ENCODE results near the gene RBPJL.

Gene RBPJL

DNA sequence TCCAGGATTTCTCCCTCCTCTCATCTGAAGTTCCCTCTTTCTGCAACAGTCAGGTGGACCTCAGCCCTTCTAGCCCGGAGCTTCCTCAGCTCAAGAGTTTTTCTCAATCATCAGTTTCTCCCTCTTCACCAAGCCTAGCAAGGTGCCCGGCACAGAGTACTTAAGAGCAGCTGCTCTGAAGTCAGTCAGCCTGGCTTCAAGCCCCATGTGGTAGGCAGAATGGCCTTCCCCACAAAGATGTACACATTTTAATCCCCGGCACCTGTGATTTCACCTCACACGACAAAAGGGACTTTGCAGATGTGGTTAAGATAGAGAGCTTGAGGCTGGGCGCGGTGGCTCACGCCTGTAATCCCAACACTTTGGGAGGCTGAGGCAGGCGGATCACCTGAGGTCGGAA lies 15.1 kb upstream of the RBPJL start:
- DNase-seq, result no peak
- in situ Hi-C loops (cut with HindIII; ENCODE audit: low pct_ligation_motif_present, low pct_unique_long_range_greater_than_20kb, low sequenced_read_pairs), result no loop called here

DNA sequence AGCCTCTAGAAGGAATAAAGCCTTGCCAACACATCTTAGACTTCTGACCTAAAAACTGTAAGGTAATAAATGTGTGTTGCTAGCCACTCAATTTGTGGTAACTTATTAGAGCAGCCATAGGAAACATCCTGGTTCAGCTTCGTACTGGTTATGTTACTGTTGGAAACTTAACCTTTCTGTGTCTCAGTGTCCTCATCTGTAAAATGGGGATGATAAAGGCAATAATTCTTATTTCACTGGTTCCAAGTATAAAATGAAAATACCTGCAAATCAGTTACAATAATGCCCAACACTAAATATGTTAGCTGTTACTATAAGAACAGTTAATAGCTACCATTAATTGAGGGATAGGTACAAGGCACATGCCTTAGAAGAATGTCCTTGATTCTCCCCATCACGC lies 14.3 kb upstream of the RBPJL start:
- no peak for DNase-seq
- in situ Hi-C loops (cut with HindIII; ENCODE audit: low pct_ligation_motif_present, low pct_unique_long_range_greater_than_20kb, low sequenced_read_pairs), result no loop called here

GRCh38 chr20:45293041-45294002 lies 13.3 kb upstream of the RBPJL start:
- in situ Hi-C loops (cut with HindIII; ENCODE audit: low pct_ligation_motif_present, low pct_unique_long_range_greater_than_20kb, low sequenced_read_pairs), result no loop called here
- peak; percentile 69 for DNase-seq

- DNase-seq, result no peak
- in situ Hi-C loops (cut with HindIII; ENCODE audit: low pct_ligation_motif_present, low pct_unique_long_range_greater_than_20kb, low sequenced_read_pairs), result no loop called here
These were observed 12.7 kb upstream of the RBPJL start for GRCh38 chr20:45294003-45294368.

DNA sequence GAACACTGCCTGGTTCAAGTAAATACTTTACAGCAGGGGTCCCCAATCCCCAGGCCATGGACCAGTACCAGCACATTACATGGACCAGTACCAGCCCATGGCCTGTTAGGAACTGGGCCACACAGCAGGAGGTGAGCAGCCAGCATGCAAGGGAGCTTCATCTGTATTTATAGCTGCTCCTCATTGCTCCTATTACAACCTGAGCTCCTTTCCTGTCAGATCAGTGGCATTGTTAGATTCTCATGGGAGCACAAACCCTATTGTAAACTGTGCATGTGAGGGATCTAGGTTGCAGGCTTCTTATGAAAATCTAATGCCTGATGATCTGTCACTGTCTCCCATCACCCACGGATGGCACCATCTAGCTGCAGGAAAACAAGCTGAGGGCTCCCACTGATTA lies 12.0 kb upstream of the RBPJL start:
- no peak for DNase-seq
- in situ Hi-C loops (cut with HindIII; ENCODE audit: low pct_ligation_motif_present, low pct_unique_long_range_greater_than_20kb, low sequenced_read_pairs), result no loop called here

DNA sequence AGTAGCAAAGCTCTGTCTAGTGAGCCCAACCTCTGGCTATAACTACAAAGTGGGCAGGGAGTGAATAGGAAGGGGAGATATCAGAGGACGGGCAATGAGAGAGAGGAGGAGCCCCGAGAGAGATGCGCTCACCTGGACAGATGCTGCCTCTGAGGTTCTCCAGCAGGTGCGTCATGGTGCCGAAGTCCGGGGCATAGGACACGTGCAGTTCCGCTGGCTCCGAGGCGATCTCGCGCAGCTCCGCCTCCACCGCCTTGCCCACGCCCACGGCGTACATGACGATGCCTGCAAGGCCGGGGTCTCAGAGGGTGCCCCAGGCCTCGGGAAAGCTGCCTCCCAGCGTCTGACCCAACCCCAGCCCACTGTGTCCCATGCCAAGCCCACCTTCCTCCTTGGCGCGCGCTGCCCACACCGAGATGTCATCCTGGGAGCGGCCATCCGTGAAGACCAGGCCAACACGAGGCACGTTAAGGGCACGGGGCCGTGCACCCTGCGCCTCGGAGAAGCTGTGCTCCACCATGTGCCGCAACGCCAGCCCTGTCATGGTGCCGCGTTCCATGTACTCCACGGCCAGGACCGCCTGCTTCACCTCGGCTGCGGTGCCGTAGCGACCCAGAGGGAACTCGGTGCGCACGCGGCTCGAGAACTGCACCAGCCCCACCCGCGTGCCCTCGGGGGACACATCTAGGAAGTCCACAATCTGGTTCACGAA lies 8.7 kb upstream of the RBPJL start:
- in situ Hi-C loops (cut with HindIII; ENCODE audit: low pct_ligation_motif_present, low pct_unique_long_range_greater_than_20kb, low sequenced_read_pairs), result no loop called here

DNA sequence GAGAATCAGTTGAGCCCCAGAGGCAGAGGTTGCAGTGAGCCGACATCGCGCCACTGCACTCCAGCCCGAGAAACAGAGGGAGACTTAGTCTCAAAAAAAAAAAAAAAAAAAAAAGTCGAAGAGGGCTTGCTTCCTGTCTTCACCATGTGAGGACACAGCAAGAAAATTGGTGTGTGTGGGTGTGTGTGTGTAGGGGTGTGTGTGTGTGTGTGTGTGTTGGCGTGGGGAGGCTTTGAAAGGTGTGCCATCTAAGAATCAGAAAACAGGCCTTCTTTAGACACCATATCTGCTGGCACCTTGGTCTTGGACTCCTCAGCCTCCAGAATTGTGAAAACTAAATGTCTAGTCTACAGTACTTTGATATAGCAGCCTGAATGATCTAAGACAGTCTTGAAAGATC lies 6.9 kb upstream of the RBPJL start:
- no peak for DNase-seq
- in situ Hi-C loops (cut with HindIII; ENCODE audit: low pct_ligation_motif_present, low pct_unique_long_range_greater_than_20kb, low sequenced_read_pairs), result no loop called here

More for the DNA sequence above, 8.7 kb upstream of the RBPJL start:
- no peak for DNase-seq

DNA sequence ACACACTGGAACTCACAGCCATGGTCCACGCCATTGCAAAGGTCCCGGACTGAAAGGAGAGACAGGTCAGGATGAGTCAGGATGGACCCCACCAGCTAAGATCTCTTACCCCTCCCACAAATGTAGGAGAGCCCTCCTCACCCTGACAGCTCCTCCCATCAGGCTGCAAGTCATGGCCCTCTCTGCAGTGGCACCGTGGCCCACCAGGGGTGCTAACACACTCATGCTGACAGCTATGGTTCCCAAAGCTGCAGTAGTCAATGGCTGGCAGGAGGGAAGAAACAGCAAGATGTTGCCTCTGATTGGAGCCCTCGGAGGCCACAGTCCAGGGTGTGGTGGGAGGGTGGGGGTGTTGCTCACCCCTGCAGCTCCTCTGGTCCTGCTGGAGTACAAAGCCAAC lies 5.7 kb upstream of the RBPJL start:
- in situ Hi-C loops (cut with HindIII; ENCODE audit: low pct_ligation_motif_present, low pct_unique_long_range_greater_than_20kb, low sequenced_read_pairs), result no loop called here
- DNase-seq, result peak; percentile 57

DNA sequence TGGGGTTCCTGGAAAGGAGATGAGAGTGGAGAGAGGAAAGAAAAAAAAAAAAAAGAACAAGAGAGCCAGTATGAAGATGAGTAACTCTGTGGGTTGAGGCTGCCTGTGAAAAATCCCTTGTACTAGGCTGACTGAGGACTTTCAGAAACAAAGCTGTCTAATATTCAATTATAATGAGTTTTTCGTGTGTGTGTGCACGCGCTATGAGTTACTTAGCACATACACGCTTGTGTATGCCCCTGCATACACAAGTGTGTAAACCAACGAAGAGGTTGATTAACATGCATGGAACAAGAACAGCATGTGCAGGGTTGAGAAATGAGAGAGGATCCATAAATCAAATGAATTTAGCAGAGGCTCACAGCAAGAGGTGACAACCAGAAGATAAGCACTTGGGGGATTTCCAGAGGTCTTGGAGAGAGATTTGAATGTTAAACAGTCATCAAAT lies 4.8 kb upstream of the RBPJL start:
- no peak for DNase-seq
- in situ Hi-C loops (cut with HindIII; ENCODE audit: low pct_ligation_motif_present, low pct_unique_long_range_greater_than_20kb, low sequenced_read_pairs), result no loop called here

GRCh38 chr20:45303586-45304463 lies 2.8 kb upstream of the RBPJL start:
- DNase-seq, result no peak
- in situ Hi-C loops (cut with HindIII; ENCODE audit: low pct_ligation_motif_present, low pct_unique_long_range_greater_than_20kb, low sequenced_read_pairs), result no loop called here

DNA sequence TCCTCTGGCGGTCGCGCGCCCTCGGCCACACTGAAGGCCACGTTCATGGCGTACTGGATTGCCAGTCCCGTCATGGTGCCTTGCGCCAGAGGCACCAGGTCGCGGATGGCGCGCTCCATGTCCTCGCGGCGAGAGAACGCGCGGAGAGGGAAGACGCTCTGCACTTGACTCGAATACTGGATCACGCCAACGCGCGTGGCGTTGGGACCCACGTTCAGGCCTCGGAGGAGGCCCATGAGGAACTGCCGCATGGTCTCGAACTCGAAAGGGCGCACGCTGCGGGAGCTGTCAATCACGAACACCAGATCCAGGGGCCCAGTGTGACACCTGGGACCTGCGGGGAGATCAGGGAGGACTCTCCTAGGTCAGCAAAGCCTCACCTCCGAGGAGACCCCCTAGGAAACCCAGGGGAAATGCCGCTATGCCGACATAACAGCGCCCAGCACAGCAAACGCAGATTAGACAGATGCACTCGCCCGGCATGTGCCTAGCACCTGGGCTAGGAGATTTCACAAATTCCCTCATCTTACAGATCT lies 2.1 kb upstream of the RBPJL start:
- DNase-seq, result no peak
- in situ Hi-C loops (cut with HindIII; ENCODE audit: low pct_ligation_motif_present, low pct_unique_long_range_greater_than_20kb, low sequenced_read_pairs), result no loop called here

- in situ Hi-C loops (cut with HindIII; ENCODE audit: low pct_ligation_motif_present, low pct_unique_long_range_greater_than_20kb, low sequenced_read_pairs), result no loop called here
- no peak for DNase-seq
These were observed 1.4 kb upstream of the RBPJL start for GRCh38 chr20:45305262-45305661.

GRCh38 chr20:45307076-45307640 lies 518 bp downstream of the RBPJL start:
- DNase-seq, result no peak
- in situ Hi-C loops (cut with HindIII; ENCODE audit: low pct_ligation_motif_present, low pct_unique_long_range_greater_than_20kb, low sequenced_read_pairs), result no loop called here

DNA sequence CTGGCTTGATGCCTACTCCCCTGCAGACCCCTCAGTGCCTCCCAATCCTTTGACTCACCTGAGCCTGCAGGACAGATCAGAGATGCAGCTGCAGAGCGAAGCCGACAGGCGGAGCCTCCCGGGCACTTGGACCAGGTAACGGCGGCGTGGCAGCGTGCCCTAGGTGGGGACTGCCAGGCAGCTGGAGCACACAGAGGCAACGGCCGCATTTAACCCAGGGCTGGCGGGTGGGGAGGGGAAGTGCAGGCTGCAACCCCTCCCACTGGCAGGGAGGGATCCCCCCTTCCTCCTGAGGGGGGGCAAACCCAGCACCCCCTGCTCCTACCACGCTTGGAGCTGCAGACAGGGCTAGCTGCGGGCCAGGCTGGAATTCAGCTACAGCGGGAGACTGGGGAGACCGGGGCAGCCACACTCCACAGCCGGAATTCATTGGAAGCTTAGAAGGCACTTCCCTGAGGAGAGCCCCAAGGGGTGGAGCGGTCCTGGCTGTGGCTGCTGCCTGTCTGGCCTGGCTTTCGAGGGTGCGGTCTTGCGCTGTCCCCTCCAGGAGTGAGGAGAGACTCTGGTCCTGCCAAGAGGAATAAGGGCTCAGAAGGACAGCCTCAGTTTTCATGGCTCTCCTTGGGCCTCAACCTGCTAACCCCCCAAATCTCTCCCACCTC lies 1.6 kb downstream of the RBPJL start, which contains the start of gene MATN4:
TSS of gene MATN4 (minus strand) at position 183 of the 662 bp plus-strand sequence. CDS start 2,717 bp downstream, outside the sequence.
- no peak for DNase-seq
- in situ Hi-C loops (cut with HindIII; ENCODE audit: low pct_ligation_motif_present, low pct_unique_long_range_greater_than_20kb, low sequenced_read_pairs), result no loop called here

DNA sequence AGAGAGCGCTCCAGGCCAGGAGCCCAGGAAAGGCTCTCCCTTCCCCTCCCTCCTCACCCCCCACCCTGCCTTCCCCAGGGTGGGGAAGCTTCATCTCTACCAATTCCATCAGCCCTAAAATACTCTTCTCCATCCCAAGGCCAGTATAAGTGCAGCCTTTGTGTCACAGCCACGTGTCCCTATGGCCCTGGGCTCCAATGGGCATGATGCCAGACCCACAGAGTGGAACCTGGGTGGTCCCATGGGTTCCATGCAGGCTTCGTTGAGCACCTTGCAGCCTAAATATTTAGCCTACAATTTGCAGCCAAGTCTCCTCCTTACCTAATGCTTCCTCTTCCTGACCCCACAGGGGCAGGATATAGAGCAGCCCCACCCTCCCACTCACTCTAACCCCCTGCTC lies 2.4 kb downstream of the RBPJL start:
- DNase-seq, result no peak
- in situ Hi-C loops (cut with HindIII; ENCODE audit: low pct_ligation_motif_present, low pct_unique_long_range_greater_than_20kb, low sequenced_read_pairs), result no loop called here

- DNase-seq, result peak; percentile 48
- in situ Hi-C loops (cut with HindIII; ENCODE audit: low pct_ligation_motif_present, low pct_unique_long_range_greater_than_20kb, low sequenced_read_pairs), result no loop called here
These were observed 5.1 kb downstream of the RBPJL start for GRCh38 chr20:45311589-45312211.

DNA sequence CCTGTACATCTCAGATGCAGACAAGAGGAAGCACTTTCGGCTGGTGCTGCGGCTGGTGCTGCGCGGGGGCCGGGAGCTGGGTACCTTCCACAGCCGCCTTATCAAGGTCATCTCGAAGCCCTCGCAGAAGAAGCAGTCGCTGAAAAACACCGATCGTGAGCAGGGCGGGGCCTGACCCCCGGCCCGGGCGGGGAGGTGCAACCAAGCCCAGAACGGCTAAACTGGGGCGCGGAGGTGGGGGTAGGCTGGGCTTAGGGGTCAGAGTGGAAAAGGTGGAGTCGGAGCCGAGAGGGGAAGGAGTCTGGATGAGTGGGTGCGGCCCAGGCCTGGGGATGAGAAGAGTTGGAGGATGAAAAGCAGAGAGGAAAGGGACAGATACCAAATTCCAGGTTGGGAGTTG lies 5.6 kb downstream of the RBPJL start:
- no peak for DNase-seq
- in situ Hi-C loops (cut with HindIII; ENCODE audit: low pct_ligation_motif_present, low pct_unique_long_range_greater_than_20kb, low sequenced_read_pairs), result no loop called here
